AG09309 (cell line): ENCODE results near the gene TTLL7.

Source experiments
- DNase-seq: peaks from one replicate; pipeline ENCODE4 v3.0.0-alpha.2; 2010; ENCODE audit warnings: low read depth
- H3K4me3 ChIP-seq: 2 replicates; pipeline ENCODE4 v1.5.1; 2011; ENCODE audit warnings: mild to moderate bottlenecking, low read depth, low read length, moderate library complexity; ENCODE audit not compliant: control insufficient read depth
- CTCF ChIP-seq: IDR thresholded peaks from 2 replicates; pipeline ENCODE4 v1.5.1; 2011; ENCODE audit warnings: mild to moderate bottlenecking, low read depth, low read length, inconsistent platforms; ENCODE audit not compliant: insufficient read depth, control insufficient read depth; ENCODE audit errors: missing control alignments

TTLL7 gene

GRCh38 chr1:83850834-83851233 lies 148.1 kb downstream of the TTLL7 start:
- no peak overlapping the region for H3K4me3 ChIP-seq
- no peak for TF ChIP-seq CTCF
- DNase-seq: no peak

- H3K4me3 ChIP-seq: no peak overlapping the region
- DNase-seq: no peak
- no peak for TF ChIP-seq CTCF
Measured at GRCh38 chr1:83849191-83850061, 149.5 kb downstream of the TTLL7 start.

- TF ChIP-seq CTCF: no peak
Measured at GRCh38 chr1:83846138-83846537, 152.8 kb downstream of the TTLL7 start.

GRCh38 chr1:83845437-83846071 lies 153.4 kb downstream of the TTLL7 start:
- DNase-seq: peak; percentile 33
- no peak for TF ChIP-seq CTCF
- H3K4me3 ChIP-seq: no peak overlapping the region

More at GRCh38 chr1:83846138-83846537, 152.8 kb downstream of the TTLL7 start:
- no peak overlapping the region for H3K4me3 ChIP-seq
- DNase-seq: no peak

- TF ChIP-seq CTCF: no peak
- H3K4me3 ChIP-seq: no peak overlapping the region
- no peak for DNase-seq
Measured at GRCh38 chr1:83844546-83844945, 154.4 kb downstream of the TTLL7 start.

- no peak for TF ChIP-seq CTCF
- DNase-seq: peak; percentile 54
- no peak overlapping the region for H3K4me3 ChIP-seq
Measured at GRCh38 chr1:83839566-83840173, 159.3 kb downstream of the TTLL7 start.
